IPS-18c (cell line): ENCODE data around the gene SSX2IP.
"Not testable (repeated sequence)": the region's sequence is repeated elsewhere in the genome, so short reads cannot be mapped to it uniquely, and the experiment has no call there.

Experiments used
- H3K4me3 ChIP-seq: 2 replicates; pipeline ENCODE4 v1.7.0; 2013; ENCODE audit warnings: low read depth, mild to moderate bottlenecking, low read length, moderate library complexity; ENCODE audit not compliant: insufficient read depth
- H3K9me3 ChIP-seq: one replicate; pipeline ENCODE4 v1.6.1; 2013; ENCODE audit warnings: mild to moderate bottlenecking, low read length, moderate library complexity; ENCODE audit not compliant: control insufficient read depth, insufficient read depth

Gene SSX2IP

GRCh38 chr1:84611091-84611490 is 79.2 kb downstream of the SSX2IP start:
- H3K4me3 ChIP-seq = no peak overlapping the region
- peaks cover 12% of the 10 kb centered on the region for H3K9me3 ChIP-seq

- Histone ChIP-seq H3K9me3 (peaks cover 10% of the 10 kb centered on the region), H3K4me3 (no peak overlapping the region)
These were observed 83.3 kb downstream of the SSX2IP start for GRCh38 chr1:84606977-84607376.

- H3K4me3 ChIP-seq = no peak overlapping the region
- peaks cover 10% of the 10 kb centered on the region for H3K9me3 ChIP-seq
These were observed 85.1 kb downstream of the SSX2IP start for GRCh38 chr1:84605157-84605556.

- no peak overlapping the region for H3K4me3 ChIP-seq
- H3K9me3 ChIP-seq = peaks cover 10% of the 10 kb centered on the region
These were observed 86.1 kb downstream of the SSX2IP start for GRCh38 chr1:84603941-84604830.

GRCh38 chr1:84603223-84603622 is 87.0 kb downstream of the SSX2IP start:
- Histone ChIP-seq H3K9me3 (peaks cover 10% of the 10 kb centered on the region), H3K4me3 (no peak overlapping the region)

GRCh38 chr1:84600796-84601195 is 89.5 kb downstream of the SSX2IP start:
- Histone ChIP-seq H3K4me3 (no peak overlapping the region), H3K9me3 (peaks cover 12% of the 10 kb centered on the region)

- Histone ChIP-seq H3K4me3 (no peak overlapping the region), H3K9me3 (peaks cover 2% of the 10 kb centered on the region)
These were observed 91.2 kb downstream of the SSX2IP start for GRCh38 chr1:84598846-84599741.

GRCh38 chr1:84598418-84598817 is 91.8 kb downstream of the SSX2IP start:
- Histone ChIP-seq H3K4me3 (no peak overlapping the region), H3K9me3 (peaks cover 2% of the 10 kb centered on the region)

- H3K9me3 ChIP-seq = peaks cover 2% of the 10 kb centered on the region
These were observed 93.2 kb downstream of the SSX2IP start for GRCh38 chr1:84597011-84597410.

GRCh38 chr1:84594959-84595358 is 95.3 kb downstream of the SSX2IP start:
- not testable (repeated sequence) for H3K4me3 ChIP-seq, H3K9me3 ChIP-seq

More at GRCh38 chr1:84597011-84597410, 93.2 kb downstream of the SSX2IP start:
- H3K4me3 ChIP-seq = no peak overlapping the region
